Body of pancreas (tissue), 4 donors: Measurements from ENCODE around the gene NDC80. TPM values are rescaled to one million over a fixed set of nuclear protein-coding genes. Genes with fewer than 3 reads are reported as not detected.
A peak's percentile ranks its signal among the peaks of the same experiment; 100 is the strongest.
"Not testable (repeated sequence)": the region's sequence is repeated elsewhere in the genome, so short reads cannot be mapped to it uniquely, and the experiment has no call there.

ENCODE experiments used
- ATAC-seq: fragments of 150-250 bp; one replicate; pipeline ENCODE4 v1.9.1; 2016
- DNase-seq, 4 donors: peaks; one replicate each; pipeline ENCODE4 v3.0.0-alpha.2; 2019
- H3K27ac ChIP-seq, 4 donors: fragments of 200-600 bp; sonication (generic); 1 replicate in 3 of 4; 2 replicates in 1 of 4; pipeline versions ENCODE4 v1.5.1 to v1.6.1; 2016 to 2019; ENCODE audit warnings: mild to moderate bottlenecking in 1 of 4, mixed read lengths in 1 of 4, moderate library complexity in 1 of 4
- H3K27me3 ChIP-seq, 2 donors: fragments of 200-600 bp; sonication (generic); one replicate each; pipeline ENCODE4 v1.6.0; 2016; ENCODE audit warnings: mild to moderate bottlenecking in 1 of 2
- H3K36me3 ChIP-seq, 2 donors: fragments of 200-600 bp; sonication (generic); replicated peaks in 1 of 2; 2 replicates each; pipeline ENCODE4 v1.5.1; 2016; ENCODE audit warnings: low read depth in 2 of 2; ENCODE audit not compliant: insufficient read depth in 1 of 2
- H3K4me1 ChIP-seq: fragments of 200-600 bp; sonication (generic); one replicate; pipeline ENCODE4 v1.6.0; 2016
- H3K4me3 ChIP-seq, 2 donors: fragments of 200-600 bp; sonication (generic); 1 replicate in 1 of 2; 2 replicates in 1 of 2; pipeline ENCODE4 v1.5.1; 2016 to 2019
- H3K9me3 ChIP-seq, 3 donors: fragments of 200-600 bp; sonication (generic); 1 replicate in 2 of 3; 2 replicates in 1 of 3; pipeline ENCODE4 v1.5.1; 2016
- CTCF ChIP-seq, 7 experiments: fragments of 450-650 bp in 4 of 7; fragments of 200-600 bp in 3 of 7; sonication (generic) in 3 of 7; IDR thresholded peaks; one replicate each; pipeline ENCODE4 v1.5.1; 2016 to 2019; ENCODE audit warnings: antibody characterized with exemption in 7 of 7
- POLR2A ChIP-seq, 3 donors: fragments of 450-650 bp; IDR thresholded peaks; one replicate each; pipeline ENCODE4 v1.6.1; 2016; ENCODE audit warnings: antibody characterized with exemption in 3 of 3, mild to moderate bottlenecking in 2 of 3
- WGBS, 2 donors: methylation state at CpG; one replicate each; pipeline ENCODE4 v1.1.5; 2017; 5-methylcytosine and 5-hydroxymethylcytosine counted together
- intact Hi-C: fragments of 100-400 bp; cut with DNase I; formaldehyde crosslinking; loops from one replicate; pipeline ENCODE4 v1.15.1; 2023
- total RNA-seq, 2 donors: library from RNA; depleted of rRNA; stranded (reverse); fragments of >200 nt; gene quantifications; one replicate each; pipeline ENCODE4 v1.1.0, GENCODE V29; 2016

NDC80 gene
- total RNA-seq, 2 donors from 2014 or later = not detected

GRCh38 chr18:2541925-2542563 lies 29.3 kb upstream of the NDC80 start:
- not testable (repeated sequence) for H3K27me3 ChIP-seq, DNase-seq, H3K4me3 ChIP-seq, H3K27ac ChIP-seq, H3K36me3 ChIP-seq, H3K9me3 ChIP-seq, ATAC-seq, H3K4me1 ChIP-seq
- TF ChIP-seq CTCF (IDR thresholded peaks at IDR 0.05) = peak; percentile 26 to 79 (median 69)
- intact Hi-C loops = loop anchor here (10.0 kb wide), 2 partner anchors 437 to 1677 kb away; no protein-coding TSS in a partner anchor
- WGBS, 2 donors = 16 to 17% methylated on average over 3 of the region's 3 CpGs

GRCh38 chr18:2545155-2545554 lies 26.2 kb upstream of the NDC80 start:
- Histone ChIP-seq H3K4me3 (no peak overlapping the region), H3K27me3 (no peaks in the 10 kb centered on the region), H3K27ac (no peak overlapping the region), H3K9me3 (no peaks in the 10 kb centered on the region), H3K4me1 (no peaks in the 10 kb centered on the region), H3K36me3 (no peaks in the 10 kb centered on the region)
- 38 to 47% methylated on average over 2 of the region's 2 CpGs for WGBS, 2 donors
- ATAC-seq (no peak), DNase-seq (no peak)
- intact Hi-C loops = loop anchor here (10.0 kb wide), 2 partner anchors 440 to 1680 kb away; no protein-coding TSS in a partner anchor
- no peak for TF ChIP-seq CTCF (IDR thresholded peaks at IDR 0.05)
- no peak for TF ChIP-seq POLR2A (IDR thresholded peaks at IDR 0.05)

- intact Hi-C loops = loop anchor here (10.0 kb wide), 2 partner anchors 443 to 1683 kb away; no protein-coding TSS in a partner anchor
- Histone ChIP-seq H3K4me3 (no peak overlapping the region), H3K4me1 (no peaks in the 10 kb centered on the region), H3K27me3 (no peaks in the 10 kb centered on the region), H3K9me3 (no peaks in the 10 kb centered on the region), H3K36me3 (no peaks in the 10 kb centered on the region), H3K27ac (no peak overlapping the region)
- TF ChIP-seq POLR2A (IDR thresholded peaks at IDR 0.05) (no peak), CTCF (IDR thresholded peaks at IDR 0.05) (peak; percentile 22 to 68 (median 56))
- WGBS, 2 donors = 54 to 55% methylated on average over 4 of the region's 4 CpGs
- ATAC-seq (peak; percentile 47), DNase-seq (no peak)
Observed at GRCh38 chr18:2547477-2548087, 23.8 kb upstream of the NDC80 start.

- DNase-seq = no peak
- no peak for TF ChIP-seq POLR2A (IDR thresholded peaks at IDR 0.05)
- TF ChIP-seq CTCF (IDR thresholded peaks at IDR 0.05) = no peak
- Histone ChIP-seq H3K4me3 (no peak overlapping the region), H3K36me3 (no peaks in the 10 kb centered on the region), H3K4me1 (no peaks in the 10 kb centered on the region), H3K27ac (no peak overlapping the region), H3K27me3 (no peaks in the 10 kb centered on the region), H3K9me3 (no peaks in the 10 kb centered on the region)
- intact Hi-C loops = loop anchor here (10.0 kb wide), 2 partner anchors 445 to 1685 kb away; no protein-coding TSS in a partner anchor
- ATAC-seq = no peak
- WGBS, 2 donors = 94 to 100% methylated on average over 2 of the region's 2 CpGs
Observed at GRCh38 chr18:2549462-2549861, 21.9 kb upstream of the NDC80 start.
